WTC11 (cell line): ENCODE data around the gene B4GAT1. TPM values are rescaled to one million over a fixed set of nuclear protein-coding genes. Genes with fewer than 3 reads are reported as not detected.

Experiments used
- ATAC-seq: fragments of 200-7000 bp; cut with Tn5 transposase; 2 replicates; pipeline ENCODE4 v1.10.0; 2021; ENCODE audit warnings: mild to moderate bottlenecking, moderate library complexity
- CTCF ChIA-PET: fragments of 300-600 bp; sonication (Branson Sonifier 250); formaldehyde crosslinking; loops from one replicate; lab custom pipeline; 2021; ENCODE audit warnings: antibody characterized with exemption; lab: Charles Lee
- POLR2A ChIA-PET: fragments of 350-600 bp; sonication (Branson Sonifier 250); formaldehyde crosslinking; loops from one replicate; lab custom pipeline; 2021; ENCODE audit warnings: antibody characterized with exemption; lab: Charles Lee
- DNase-seq: peaks from one replicate; pipeline ENCODE4 v3.0.0; 2021; ENCODE audit warnings: low spot score
- H3K27ac Mint-ChIP-seq: 2 replicates; pipeline ENCODE4 v1.8.0; 2021; ENCODE audit warnings: mixed read lengths
- H3K27me3 Mint-ChIP-seq: 2 replicates; pipeline ENCODE4 v1.8.0; 2021; ENCODE audit warnings: low read depth, mild to moderate bottlenecking, moderate library complexity, mixed read lengths
- H3K36me3 Mint-ChIP-seq: 2 replicates; pipeline ENCODE4 v1.8.0; 2021; ENCODE audit warnings: mixed read lengths
- H3K4me1 Mint-ChIP-seq: 2 replicates; pipeline ENCODE4 v1.8.0; 2022; ENCODE audit warnings: mixed read lengths
- H3K4me3 Mint-ChIP-seq: 2 replicates; pipeline ENCODE4 v1.8.0; 2021; ENCODE audit warnings: mild to moderate bottlenecking, moderate library complexity, mixed read lengths
- H3K9me3 Mint-ChIP-seq: 2 replicates; pipeline ENCODE4 v1.8.0; 2021; ENCODE audit warnings: mixed read lengths
- FOXK1 ChIP-seq: sonication (generic); formaldehyde crosslinking; IDR thresholded peaks from 2 replicates; pipeline ENCODE4 v1.8.0; 2022; ENCODE audit warnings: mild to moderate bottlenecking, moderate library complexity, missing genetic modification reagents
- GABPB1 ChIP-seq: sonication (generic); formaldehyde crosslinking; IDR thresholded peaks from 2 replicates; pipeline ENCODE4 v1.8.1; 2023; ENCODE audit warnings: mild to moderate bottlenecking, missing genetic modification reagents
- GTF2I ChIP-seq: fragments of 250-450 bp; sonication (Bioruptor Pico); conservative IDR thresholded peaks from 2 replicates; pipeline ENCODE4 v1.4.0; 2021; ENCODE audit warnings: mild to moderate bottlenecking
- HMGXB4 ChIP-seq: sonication (generic); formaldehyde crosslinking; IDR thresholded peaks from 2 replicates; pipeline ENCODE4 v1.8.1; 2023; ENCODE audit warnings: mild to moderate bottlenecking, moderate library complexity, missing genetic modification reagents
- KAT7 ChIP-seq: sonication (generic); formaldehyde crosslinking; IDR thresholded peaks from 2 replicates; pipeline ENCODE4 v1.8.1; 2023; ENCODE audit warnings: missing genetic modification reagents, mild to moderate bottlenecking, borderline replicate concordance
- MAX ChIP-seq: sonication (generic); formaldehyde crosslinking; IDR thresholded peaks from 2 replicates; pipeline ENCODE4 v1.8.0; 2022; ENCODE audit warnings: mild to moderate bottlenecking, missing genetic modification reagents
- MYBL2 ChIP-seq: sonication (generic); formaldehyde crosslinking; IDR thresholded peaks from 2 replicates; pipeline ENCODE4 v1.8.1; 2023; ENCODE audit warnings: mild to moderate bottlenecking, moderate library complexity, missing genetic modification reagents
- PREB ChIP-seq: sonication (generic); formaldehyde crosslinking; IDR thresholded peaks from 2 replicates; pipeline ENCODE4 v1.8.1; 2022; ENCODE audit warnings: mild to moderate bottlenecking, missing genetic modification reagents, moderate library complexity, borderline replicate concordance
- SP1 ChIP-seq: sonication (generic); formaldehyde crosslinking; conservative IDR thresholded peaks from 2 replicates; pipeline ENCODE4 v1.8.1; 2022; ENCODE audit warnings: missing genetic modification reagents
- TEAD1 ChIP-seq: sonication (generic); formaldehyde crosslinking; IDR thresholded peaks from 2 replicates; pipeline ENCODE4 v1.8.0; 2022; ENCODE audit warnings: mild to moderate bottlenecking, missing genetic modification reagents
- ZNF219 ChIP-seq: sonication (generic); formaldehyde crosslinking; IDR thresholded peaks from 2 replicates; pipeline ENCODE4 v1.8.0; 2023; ENCODE audit warnings: missing genetic modification reagents, mild to moderate bottlenecking, borderline replicate concordance
- ZNF423 ChIP-seq: fragments of 250-450 bp; sonication (Bioruptor Pico); IDR thresholded peaks from 2 replicates; pipeline ENCODE4 v2.1.2; 2022; ENCODE audit warnings: mild to moderate bottlenecking, moderate library complexity
- total RNA-seq: library from RNA; stranded (reverse); gene quantifications from 3 replicates; pipeline ENCODE4 v1.2.3, GENCODE V29; 2021
- TF ChIP-seq, protein P1 (sequence below): sonication (generic); formaldehyde crosslinking; IDR thresholded peaks from 2 replicates; pipeline ENCODE4 v1.8.0; 2022; ENCODE audit warnings: mild to moderate bottlenecking, missing genetic modification reagents
- TF ChIP-seq, protein P2 (sequence below): sonication (generic); formaldehyde crosslinking; IDR thresholded peaks from 2 replicates; pipeline ENCODE4 v1.8.0; 2023; ENCODE audit warnings: mild to moderate bottlenecking, missing genetic modification reagents
- TF ChIP-seq, protein P3 (sequence below): fragments of 250-450 bp; sonication (Bioruptor Pico); IDR thresholded peaks from 2 replicates; pipeline ENCODE4 v1.9.0; 2021; ENCODE audit warnings: moderate library complexity, mild to moderate bottlenecking, inconsistent platforms, borderline replicate concordance
- TF ChIP-seq, protein P4 (sequence below): fragments of 250-450 bp; sonication (Bioruptor Pico); IDR thresholded peaks from 2 replicates; pipeline ENCODE4 v1.9.0; 2021; ENCODE audit warnings: mild to moderate bottlenecking, borderline replicate concordance

B4GAT1 gene
- total RNA-seq, 1 experiment from 2014 or later, result 34.1 TPM

DNA sequence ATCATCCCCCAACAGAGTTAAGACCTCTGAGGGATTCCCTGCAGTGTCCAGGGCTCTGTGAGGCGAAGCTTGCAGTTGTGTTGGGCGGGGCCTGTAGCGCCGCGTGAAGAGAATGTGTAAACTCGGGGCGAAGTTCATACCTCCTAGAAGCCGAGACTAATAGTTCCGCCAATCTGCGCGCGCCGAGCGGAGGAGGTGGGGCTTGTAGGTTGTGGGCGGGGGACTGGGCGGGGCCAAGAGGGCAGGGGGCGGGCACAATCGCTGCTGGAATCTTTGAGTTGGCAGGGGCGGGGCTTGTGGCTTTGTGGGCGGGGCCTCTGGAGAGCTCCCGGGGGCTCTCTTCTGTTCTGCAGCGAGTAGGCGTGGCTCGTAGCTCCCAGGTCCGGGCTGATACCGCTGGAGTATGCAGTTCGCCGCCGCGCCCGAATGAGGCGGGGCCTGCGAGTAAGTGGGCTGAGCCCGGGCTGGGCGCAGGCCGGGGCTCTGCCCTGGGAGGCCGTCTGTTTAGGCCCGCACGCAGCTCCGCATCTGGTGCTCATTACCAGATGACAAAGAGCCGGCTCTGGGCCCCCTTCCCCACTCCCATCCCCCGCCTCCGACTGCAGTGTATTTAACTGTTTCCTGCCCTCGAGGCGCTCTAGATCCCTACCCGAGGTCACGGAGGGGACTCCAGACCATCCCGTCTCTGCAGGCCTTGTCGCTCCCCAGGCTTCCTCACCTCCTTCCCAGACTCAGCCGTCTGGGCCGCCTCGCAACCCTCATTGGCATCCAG lies 34.7 kb downstream of the B4GAT1 start:
- Mint-ChIP-seq H3K36me3 (no peaks in the 10 kb centered on the region), H3K4me1 (peaks cover 18% of the 10 kb centered on the region)
- CTCF ChIA-PET, result interaction anchor here (0.5 to 5.8 kb wide), 46 partner anchors 9 to 607 kb away, joined by 3 to 319 read pairs (median 8); partner anchors contain the start of genes B4GAT1, BRMS1, DPP3 and FIBP

GRCh38 chr11:66311965-66312548 lies 35.4 kb downstream of the B4GAT1 start:
- H3K27ac Mint-ChIP-seq, result peak overlapping the region; percentile 99
- no peaks in the 10 kb centered on the region for H3K9me3 Mint-ChIP-seq
- H3K4me1 Mint-ChIP-seq, result peaks cover 13% of the 10 kb centered on the region
- peak overlapping the region; percentile 87 for H3K4me3 Mint-ChIP-seq
- peaks cover 8% of the 10 kb centered on the region for H3K27me3 Mint-ChIP-seq
- POLR2A ChIA-PET, result interaction anchor here (0.5 to 2.8 kb wide), 23 partner anchors 10 to 169 kb away, joined by 3 to 20 read pairs (median 4); partner anchors contain the start of genes BRMS1, NPAS4, RIN1 and SLC29A2
- H3K36me3 Mint-ChIP-seq, result no peaks in the 10 kb centered on the region
- peak; percentile 94 for DNase-seq
- CTCF ChIA-PET, result interaction anchor here (0.5 to 5.8 kb wide), 53 partner anchors 10 to 710 kb away, joined by 3 to 319 read pairs (median 8); partner anchors contain the start of genes B4GAT1, BRMS1, DPP3 and FIBP
- ATAC-seq, result peak; percentile 55
- TF ChIP-seq GTF2I (CRISPR knock-in tag) (no peak), PREB (no peak), HMGXB4 (CRISPR knock-in tag) (peak; percentile 89), ZNF423 (CRISPR knock-in tag) (peak; percentile 23; the same call in 1 of the 2 replicates), MYBL2 (peak; percentile 32; the same call in 1 of the 2 replicates), FOXK1 (CRISPR knock-in tag) (0 out of 2 replicates have a peak, but pooled peaks have one; percentile 58), MAX (CRISPR knock-in tag) (peak; percentile 79), TEAD1 (CRISPR knock-in tag) (0 out of 2 replicates have a peak, but pooled peaks have one; percentile 26), SP1 (CRISPR knock-in tag) (peak; percentile 86)
- TF ChIP-seq, protein P1, sequence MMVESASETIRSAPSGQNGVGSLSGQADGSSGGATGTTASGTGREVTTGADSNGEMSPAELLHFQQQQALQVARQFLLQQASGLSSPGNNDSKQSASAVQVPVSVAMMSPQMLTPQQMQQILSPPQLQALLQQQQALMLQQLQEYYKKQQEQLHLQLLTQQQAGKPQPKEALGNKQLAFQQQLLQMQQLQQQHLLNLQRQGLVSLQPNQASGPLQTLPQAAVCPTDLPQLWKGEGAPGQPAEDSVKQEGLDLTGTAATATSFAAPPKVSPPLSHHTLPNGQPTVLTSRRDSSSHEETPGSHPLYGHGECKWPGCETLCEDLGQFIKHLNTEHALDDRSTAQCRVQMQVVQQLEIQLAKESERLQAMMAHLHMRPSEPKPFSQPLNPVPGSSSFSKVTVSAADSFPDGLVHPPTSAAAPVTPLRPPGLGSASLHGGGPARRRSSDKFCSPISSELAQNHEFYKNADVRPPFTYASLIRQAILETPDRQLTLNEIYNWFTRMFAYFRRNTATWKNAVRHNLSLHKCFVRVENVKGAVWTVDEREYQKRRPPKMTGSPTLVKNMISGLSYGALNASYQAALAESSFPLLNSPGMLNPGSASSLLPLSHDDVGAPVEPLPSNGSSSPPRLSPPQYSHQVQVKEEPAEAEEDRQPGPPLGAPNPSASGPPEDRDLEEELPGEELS (CRISPR knock-in tag), result 0 out of 2 replicates have a peak, but pooled peaks have one; percentile 34

More for the DNA sequence above, 34.7 kb downstream of the B4GAT1 start:
- H3K27me3 Mint-ChIP-seq, result peaks cover 5% of the 10 kb centered on the region; the same call in 1 of the 2 replicates
- DNase-seq (peak; percentile 100), ATAC-seq (peak; percentile 82)
- no peaks in the 10 kb centered on the region for H3K9me3 Mint-ChIP-seq
- peak overlapping the region; percentile 87 for H3K4me3 Mint-ChIP-seq
- TF ChIP-seq, protein P2, sequence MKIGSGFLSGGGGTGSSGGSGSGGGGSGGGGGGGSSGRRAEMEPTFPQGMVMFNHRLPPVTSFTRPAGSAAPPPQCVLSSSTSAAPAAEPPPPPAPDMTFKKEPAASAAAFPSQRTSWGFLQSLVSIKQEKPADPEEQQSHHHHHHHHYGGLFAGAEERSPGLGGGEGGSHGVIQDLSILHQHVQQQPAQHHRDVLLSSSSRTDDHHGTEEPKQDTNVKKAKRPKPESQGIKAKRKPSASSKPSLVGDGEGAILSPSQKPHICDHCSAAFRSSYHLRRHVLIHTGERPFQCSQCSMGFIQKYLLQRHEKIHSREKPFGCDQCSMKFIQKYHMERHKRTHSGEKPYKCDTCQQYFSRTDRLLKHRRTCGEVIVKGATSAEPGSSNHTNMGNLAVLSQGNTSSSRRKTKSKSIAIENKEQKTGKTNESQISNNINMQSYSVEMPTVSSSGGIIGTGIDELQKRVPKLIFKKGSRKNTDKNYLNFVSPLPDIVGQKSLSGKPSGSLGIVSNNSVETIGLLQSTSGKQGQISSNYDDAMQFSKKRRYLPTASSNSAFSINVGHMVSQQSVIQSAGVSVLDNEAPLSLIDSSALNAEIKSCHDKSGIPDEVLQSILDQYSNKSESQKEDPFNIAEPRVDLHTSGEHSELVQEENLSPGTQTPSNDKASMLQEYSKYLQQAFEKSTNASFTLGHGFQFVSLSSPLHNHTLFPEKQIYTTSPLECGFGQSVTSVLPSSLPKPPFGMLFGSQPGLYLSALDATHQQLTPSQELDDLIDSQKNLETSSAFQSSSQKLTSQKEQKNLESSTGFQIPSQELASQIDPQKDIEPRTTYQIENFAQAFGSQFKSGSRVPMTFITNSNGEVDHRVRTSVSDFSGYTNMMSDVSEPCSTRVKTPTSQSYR (CRISPR knock-in tag), result no peak
- TF ChIP-seq ZNF219 (CRISPR knock-in tag) (no peak), KAT7 (CRISPR knock-in tag) (no peak), GABPB1 (CRISPR knock-in tag) (peak; percentile 13; the same call in 1 of the 2 replicates)
- TF ChIP-seq, protein P3, sequence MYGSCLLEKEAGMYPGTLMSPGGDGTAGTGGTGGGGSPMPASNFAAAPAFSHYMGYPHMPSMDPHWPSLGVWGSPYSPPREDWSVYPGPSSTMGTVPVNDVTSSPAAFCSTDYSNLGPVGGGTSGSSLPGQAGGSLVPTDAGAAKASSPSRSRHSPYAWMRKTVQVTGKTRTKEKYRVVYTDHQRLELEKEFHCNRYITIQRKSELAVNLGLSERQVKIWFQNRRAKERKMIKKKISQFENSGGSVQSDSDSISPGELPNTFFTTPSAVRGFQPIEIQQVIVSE (CRISPR knock-in tag), result no peak
- TF ChIP-seq, protein P4, sequence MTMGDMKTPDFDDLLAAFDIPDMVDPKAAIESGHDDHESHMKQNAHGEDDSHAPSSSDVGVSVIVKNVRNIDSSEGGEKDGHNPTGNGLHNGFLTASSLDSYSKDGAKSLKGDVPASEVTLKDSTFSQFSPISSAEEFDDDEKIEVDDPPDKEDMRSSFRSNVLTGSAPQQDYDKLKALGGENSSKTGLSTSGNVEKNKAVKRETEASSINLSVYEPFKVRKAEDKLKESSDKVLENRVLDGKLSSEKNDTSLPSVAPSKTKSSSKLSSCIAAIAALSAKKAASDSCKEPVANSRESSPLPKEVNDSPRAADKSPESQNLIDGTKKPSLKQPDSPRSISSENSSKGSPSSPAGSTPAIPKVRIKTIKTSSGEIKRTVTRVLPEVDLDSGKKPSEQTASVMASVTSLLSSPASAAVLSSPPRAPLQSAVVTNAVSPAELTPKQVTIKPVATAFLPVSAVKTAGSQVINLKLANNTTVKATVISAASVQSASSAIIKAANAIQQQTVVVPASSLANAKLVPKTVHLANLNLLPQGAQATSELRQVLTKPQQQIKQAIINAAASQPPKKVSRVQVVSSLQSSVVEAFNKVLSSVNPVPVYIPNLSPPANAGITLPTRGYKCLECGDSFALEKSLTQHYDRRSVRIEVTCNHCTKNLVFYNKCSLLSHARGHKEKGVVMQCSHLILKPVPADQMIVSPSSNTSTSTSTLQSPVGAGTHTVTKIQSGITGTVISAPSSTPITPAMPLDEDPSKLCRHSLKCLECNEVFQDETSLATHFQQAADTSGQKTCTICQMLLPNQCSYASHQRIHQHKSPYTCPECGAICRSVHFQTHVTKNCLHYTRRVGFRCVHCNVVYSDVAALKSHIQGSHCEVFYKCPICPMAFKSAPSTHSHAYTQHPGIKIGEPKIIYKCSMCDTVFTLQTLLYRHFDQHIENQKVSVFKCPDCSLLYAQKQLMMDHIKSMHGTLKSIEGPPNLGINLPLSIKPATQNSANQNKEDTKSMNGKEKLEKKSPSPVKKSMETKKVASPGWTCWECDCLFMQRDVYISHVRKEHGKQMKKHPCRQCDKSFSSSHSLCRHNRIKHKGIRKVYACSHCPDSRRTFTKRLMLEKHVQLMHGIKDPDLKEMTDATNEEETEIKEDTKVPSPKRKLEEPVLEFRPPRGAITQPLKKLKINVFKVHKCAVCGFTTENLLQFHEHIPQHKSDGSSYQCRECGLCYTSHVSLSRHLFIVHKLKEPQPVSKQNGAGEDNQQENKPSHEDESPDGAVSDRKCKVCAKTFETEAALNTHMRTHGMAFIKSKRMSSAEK (CRISPR knock-in tag), result no peak
- peak overlapping the region; percentile 99 for H3K27ac Mint-ChIP-seq
- POLR2A ChIA-PET, result interaction anchor here (0.5 to 2.8 kb wide), 20 partner anchors 9 to 170 kb away, joined by 3 to 20 read pairs (median 5); partner anchors contain the start of genes BRMS1, NPAS4, RIN1 and SLC29A2
